GM04504 (cell line): ENCODE measurements around the gene TSPAN12.
"Not testable (repeated sequence)": the region's sequence is repeated elsewhere in the genome, so short reads cannot be mapped to it uniquely, and the experiment has no call there.

ENCODE experiments used
- DNase-seq: peaks from one replicate; pipeline ENCODE4 v3.0.0-alpha.2; 2012; ENCODE audit warnings: low read depth

Gene TSPAN12

DNA sequence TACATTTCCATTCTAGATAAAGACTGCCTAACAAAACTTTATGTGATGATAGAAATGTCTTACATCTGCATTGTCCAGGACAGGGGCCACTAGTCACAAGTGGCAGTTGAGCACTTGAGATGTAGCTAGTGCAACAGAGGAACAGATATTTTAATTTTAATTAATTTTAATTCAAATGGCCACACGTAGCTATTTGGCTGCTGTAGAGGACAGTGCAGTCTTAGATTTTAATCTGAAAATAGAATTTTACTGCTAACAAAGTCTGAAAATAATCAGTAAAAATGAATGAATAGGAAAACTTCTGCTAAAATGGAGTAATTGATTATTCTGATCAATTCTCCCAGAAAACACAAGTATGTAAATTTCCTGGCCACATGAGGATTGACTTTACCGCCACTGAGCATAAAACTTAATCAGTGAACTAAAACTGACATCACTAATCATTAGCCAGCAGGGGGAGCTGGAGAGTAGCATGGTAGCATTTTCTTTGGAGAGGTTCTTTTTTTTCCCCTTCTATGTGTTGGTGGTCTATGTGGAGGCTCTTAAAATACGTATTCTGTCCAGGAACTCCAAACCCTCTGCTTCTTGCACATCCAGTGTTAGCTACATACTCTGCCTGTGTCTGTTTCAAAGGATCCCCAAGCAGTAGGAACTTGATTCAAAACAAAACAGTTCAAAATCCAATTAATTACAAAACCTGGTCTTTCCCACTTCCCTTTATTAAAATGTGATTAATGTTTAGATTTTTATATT is 52.1 kb downstream of the TSPAN12 start:
- DNase-seq: peak; percentile 32

DNA sequence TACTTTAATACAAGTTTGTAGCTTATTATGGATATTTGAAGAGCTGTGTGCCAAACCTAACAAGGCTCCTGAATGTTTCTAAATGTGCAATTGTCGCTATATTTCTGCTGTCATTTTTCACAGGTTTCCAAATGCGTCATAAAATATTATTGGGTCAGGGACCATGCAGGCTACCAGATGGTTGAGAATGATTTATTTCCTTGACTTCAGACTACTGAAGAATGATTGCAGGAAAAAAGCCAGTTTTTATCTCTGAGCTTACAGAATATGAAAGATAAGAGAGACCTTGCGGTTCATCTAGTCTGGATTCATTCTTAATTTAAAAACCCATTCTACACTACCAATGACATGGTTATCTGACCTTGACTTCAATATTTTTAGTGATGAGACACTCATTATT is 55.2 kb downstream of the TSPAN12 start:
- DNase-seq: no peak

DNA sequence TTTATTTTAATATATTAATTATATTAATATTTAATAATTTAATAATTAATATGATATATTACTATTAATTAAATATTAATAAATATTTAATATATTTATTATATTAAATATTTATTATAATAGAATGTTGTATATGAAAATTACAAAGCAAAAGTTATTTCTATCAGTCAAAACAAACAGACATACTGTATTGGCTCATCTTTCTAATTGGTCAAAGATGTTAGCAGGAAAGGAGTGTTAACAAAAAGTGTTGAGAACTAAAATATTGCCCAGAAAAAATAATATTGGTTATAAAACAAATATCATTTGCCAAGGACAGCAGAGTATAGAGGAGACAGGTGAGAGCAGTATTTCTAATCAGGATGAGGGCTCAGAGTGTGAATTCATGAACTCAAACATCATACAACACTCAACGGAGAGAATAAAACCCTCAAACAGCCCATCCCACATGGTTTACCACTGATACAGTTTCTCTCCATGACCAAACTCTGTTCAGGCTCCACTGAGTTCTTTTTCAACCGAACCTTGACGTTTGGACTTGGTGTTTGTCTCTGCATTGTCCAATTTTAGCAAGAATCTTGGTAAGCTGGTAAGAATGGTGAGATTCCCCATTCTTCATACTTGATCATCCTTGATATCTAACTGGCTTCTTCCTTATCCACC is 58.0 kb downstream of the TSPAN12 start:
- DNase-seq: no peak

DNA sequence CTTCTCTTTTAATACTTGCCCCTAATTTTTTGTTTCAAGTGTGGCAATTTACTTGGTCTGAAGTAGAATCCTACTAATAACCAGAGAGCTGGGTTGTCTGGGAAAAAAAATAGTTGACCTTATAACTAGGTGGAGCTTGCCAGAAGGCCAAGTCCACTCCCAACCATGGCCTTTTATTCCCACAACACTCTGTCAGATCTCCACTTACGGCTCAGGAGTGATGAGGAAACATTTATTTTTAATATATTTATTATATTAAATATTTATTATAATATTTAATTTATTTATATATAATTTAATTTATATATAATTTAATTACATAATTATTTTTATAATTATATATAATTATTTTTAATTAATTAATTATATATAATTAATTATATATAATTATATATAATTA is 58.8 kb downstream of the TSPAN12 start:
- DNase-seq: no peak

DNA sequence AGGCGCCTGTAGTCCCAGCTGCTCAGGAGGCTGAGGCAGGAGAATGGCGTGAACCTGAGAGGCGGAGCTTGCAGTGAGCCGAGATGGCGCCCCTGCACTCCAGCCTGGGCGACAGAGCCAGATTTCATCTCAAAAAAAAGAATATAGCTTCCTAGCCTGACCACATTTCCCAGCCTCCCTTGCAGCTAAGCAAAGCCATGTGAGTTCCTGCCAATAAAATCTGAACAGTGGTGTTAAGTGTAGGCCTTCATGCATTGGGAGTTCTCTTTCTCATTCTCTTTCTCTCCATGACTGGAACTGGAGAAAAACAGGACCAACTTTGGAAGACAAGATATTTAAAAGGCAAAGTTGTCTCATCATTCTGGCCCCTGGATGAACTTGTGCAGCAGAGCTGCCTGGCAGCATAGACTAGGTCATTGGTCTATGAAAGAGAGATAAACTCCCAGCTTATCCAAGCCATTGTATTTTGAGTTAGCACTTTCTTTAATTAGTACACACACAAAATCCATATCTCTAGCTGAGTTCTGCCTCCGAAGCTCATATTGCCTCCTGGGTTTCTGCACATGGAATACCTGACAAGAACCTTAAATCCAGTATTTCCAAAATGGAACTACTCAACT is 60.8 kb downstream of the TSPAN12 start:
- no peak for DNase-seq

DNA sequence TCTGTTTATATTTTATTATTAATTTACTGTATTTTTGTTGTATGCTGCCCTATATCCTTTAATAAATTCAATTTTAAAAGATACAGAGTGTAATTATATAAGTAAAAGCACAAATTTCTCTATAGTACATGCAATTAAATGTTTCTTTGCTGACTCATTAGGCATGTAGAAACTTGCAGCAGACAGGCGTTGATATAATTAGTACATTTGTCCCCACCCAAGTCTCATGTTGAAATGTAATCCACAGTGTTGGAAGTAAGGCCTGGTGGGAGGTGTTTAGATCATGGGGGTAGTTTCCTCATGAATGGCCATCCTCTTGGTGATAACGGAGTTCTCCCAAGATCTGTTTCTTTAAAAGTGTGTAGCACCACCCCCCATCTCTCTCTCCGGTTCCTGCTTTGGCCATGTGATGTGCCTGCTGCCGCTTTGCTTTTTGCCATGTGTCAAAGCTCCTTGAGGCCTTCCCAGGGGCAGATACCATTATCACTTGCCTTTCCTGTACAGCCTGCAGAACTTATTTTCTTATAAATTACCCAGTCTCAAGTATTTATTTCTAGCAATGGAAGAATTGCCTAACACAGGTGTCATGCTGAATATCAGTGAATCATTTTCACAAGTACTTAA is 63.7 kb downstream of the TSPAN12 start:
- no peak for DNase-seq

DNA sequence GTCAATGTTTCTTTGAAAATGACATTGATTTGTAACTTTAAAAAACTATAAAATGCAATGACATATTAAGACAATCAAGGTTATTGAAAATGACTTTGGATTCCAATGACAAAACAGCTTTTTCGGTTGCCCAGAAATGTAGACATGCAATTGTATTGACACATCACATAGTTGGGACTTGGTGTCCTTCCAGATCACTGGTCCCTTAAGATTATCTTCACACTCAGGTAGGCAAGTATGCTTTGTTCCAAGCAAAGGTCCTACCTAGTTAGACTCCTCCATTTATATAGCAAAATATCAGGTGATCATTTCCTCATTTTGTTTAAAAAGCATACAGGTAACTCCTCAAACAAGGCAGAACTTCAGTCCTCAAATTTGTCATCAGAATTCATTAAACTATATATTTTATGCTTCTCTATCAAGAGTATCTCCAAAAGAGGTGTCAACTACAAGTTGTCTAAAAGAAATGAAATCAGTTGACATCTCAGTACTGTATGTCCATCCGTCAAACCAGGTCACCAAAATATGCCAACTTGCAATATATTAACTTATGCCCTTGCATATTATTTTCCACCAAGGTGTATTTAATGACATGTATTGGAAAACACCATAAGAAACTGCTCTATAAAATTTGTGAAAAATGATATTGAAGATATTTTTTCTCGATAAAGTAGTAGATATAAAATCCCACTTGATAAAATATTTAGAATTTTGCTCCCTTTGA is 64.6 kb downstream of the TSPAN12 start:
- no peak for DNase-seq

DNA sequence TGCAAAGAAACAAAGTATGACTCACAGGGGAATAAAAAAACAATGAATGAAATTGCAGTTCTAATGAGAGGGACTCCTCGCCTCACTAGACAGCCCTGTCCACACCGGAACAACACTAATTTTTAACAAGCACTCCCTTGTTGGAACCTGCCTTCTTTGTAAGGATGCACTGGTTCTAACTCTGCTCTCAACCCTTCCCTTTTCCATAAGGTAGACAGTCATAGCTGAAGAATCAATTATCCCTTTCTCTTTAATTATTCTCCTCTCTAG is 65.1 kb downstream of the TSPAN12 start:
- DNase-seq: no peak

DNA sequence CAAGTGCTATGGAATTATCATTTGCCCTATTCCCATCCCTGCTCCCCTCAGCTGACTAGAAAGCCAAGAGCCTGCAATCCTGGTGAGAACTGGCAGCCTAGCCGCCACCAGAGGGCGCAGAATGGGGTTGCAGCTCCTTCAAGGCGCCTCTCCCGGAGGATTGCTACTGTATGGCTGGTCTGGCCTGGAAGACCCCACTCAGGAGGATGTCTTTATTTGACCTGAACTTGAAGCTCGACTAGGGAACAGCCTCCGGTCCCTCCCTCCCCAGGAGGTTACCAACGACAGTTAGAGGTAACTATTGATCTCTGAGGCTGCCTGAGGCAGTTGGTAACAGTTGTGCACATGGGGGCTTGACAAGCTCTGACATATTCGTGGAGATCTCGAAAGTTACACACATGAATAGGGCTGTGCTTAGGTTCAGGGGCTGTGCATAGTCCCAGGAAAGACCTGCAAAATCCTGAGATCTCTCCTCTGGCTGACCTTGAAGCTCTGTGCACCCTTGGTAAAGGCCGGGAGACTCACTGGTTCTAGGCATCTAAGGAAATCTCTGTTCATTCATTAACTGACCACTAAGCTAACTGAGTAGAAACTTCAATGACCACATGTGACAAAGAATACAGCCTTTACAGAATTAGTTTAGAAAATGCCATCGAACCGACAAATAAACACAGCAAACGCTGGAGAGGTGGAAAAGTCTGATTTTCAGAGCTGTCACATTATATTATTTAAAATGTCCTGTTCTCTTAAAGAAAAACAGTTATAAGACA is 65.7 kb downstream of the TSPAN12 start:
- DNase-seq: peak; percentile 27

DNA sequence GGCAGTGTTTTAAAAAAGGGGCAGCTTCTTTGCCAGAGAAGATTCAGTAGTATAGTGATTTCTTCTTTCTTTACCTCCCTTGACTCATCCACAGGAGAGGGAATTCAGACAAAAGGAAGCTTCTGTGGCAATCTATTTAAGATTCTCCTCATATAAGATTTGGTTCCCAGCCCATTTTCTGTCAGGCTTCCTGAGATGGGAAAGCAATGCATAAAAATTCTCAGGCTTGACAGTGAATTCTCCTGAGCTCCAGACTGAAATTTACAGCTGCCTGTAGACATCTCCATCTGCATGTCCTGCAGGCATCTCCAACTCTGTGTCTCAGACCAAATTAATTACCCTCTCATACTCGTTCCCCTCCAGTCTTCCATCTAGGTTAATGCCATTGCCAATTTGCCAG is 72.8 kb downstream of the TSPAN12 start:
- DNase-seq: no peak

DNA sequence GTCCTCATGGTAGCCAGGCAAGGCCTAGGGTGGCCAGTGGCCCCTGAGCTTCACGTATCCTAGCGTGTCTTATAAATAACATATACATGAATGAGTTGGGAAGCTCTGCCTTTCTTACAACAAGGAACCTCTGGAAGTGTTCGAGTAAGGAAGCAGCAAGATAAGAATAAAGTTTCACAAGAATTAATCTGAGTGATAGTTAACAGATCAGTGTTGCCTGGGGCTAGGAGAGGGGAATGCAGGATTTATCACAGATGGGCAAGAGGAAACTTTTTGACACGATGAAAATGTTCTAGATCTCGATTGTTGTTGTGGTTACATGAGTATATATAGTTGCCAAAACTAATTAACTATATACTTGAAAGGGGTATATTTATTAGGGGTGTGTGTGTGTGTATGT is 74.2 kb downstream of the TSPAN12 start:
- DNase-seq: no peak

DNA sequence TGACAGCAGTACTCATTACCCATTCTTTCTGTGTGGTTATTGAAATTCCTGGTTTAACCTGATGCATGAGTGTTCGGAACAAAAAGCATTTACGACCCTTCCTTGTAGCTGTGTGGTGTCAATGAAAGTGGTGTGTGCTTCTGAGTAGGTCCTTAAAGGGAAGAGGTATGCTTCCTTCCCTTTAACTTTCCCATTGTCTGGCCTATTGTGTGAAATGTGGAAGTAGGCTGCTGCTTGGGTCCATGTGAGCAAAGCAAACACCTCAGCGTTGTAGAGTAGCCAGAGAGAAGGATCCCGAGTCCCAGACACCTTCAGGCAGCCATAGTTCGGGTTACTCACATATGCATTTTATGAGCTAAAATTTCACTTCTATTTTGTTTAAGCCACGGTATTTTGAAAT is 74.7 kb downstream of the TSPAN12 start:
- DNase-seq: no peak

DNA sequence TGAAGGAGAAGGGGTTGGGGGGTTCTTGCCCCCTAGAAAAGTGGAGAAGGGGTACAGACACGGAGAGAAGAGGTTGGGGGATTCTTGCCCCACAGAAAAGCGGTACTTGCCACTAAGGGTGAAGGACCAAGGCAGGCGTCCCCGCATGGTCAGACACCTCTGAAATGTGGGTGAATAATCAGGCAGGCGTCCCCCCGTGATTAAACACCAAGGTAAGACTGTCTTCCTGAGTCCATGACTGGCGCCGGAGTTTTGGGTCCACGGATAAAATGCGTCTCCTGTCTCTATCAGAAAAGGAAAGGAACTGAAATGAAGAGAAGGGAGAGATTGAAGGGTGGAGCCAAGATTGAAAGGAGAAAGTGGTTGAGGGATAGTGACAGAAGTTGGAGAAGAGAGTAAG is 76.0 kb downstream of the TSPAN12 start:
- DNase-seq: not testable (repeated sequence)

DNA sequence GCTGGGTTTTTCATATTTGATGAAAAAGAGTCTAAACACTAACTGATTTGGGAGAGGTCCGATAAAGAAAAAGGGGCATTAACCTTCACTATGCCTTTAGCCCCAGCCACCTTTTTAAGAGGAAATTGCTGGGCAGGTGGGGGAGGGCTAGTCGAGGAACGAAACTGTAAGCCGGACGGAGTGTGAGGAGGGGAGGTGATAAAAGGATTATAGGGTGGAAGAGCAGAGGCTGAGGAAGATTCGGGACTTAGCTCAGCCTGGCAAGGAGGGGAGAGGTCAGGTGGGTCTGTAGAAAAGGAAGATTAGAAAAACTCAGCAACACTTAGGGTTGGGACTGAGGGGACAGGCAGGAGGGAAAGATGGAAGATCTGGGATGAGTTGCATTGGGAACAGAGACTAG is 77.0 kb downstream of the TSPAN12 start:
- DNase-seq: no peak

DNA sequence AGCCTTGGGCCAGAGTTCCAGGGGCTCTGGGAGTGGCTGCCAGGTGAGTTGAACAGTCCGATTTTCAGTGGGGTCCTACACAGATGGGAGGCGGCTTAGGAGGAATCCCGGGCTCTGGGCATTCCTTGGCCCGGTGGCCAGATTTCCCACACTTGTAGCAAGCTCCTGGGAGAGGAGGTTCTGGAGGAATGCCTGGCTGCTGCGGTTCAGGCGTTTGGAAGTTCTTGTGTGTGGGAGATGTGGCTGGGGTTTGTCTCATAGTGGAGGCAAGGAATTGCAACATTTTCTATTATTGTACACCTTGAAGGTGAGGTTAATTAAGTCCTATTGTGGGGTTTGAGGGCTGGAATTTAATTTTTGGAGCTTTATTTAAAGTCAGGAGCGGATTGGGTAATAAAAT is 77.5 kb downstream of the TSPAN12 start:
- not testable (repeated sequence) for DNase-seq

DNA sequence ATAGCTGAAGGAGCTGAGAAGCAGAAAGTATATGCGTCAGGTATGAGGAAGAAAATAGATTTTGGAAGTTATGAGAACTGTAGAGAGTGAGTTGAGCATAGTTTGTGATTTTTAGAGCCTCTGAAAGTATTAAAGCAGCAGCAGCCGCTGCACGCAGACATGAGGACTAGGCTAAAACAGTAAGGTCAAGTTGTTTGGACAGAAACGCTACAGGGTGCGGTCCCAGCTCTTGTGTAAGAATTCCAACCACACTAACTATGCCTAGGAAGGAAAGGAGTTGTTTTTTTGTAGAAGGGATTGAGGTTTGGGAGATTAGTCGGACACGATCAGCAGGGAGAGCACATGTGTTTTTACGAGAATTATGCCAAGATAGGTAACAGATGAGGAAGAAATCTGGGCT is 78.9 kb downstream of the TSPAN12 start:
- not testable (repeated sequence) for DNase-seq

DNA sequence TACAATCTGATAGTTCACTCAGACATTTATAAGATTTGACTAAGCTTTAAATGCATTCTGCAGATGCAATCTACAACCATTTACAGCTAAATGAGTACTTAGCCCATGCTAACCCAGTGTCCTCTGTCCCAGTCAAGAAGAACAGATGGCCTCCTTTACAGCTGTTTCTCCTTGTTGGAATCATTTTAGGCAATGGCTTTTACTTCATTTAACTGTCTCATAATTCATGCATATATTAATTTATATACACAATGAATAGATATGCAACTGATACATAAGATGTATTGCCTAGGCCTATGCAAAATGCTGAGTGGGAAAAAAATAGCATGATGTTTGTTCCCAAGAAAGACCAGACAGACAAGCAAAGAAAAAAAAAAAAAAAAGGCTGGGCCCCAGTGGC is 82.2 kb downstream of the TSPAN12 start:
- DNase-seq: no peak

DNA sequence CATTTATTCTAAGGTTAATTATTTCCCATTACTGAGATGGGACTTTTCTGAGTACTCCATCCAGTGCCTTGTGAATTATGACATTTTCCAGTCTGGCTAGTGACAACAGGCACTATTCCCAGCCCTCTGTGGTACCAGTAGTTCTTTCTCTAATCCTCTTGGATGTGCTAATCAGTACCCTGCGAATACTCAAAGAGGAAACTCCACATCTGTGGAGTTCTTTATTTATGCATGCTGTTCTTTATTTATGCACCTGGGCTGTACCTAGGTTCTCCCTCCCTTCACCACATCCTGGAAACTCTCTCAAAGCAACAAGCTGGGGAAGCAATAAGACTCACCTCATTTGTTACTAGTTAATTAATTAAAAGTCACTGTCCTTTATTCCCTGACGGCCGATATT is 83.5 kb downstream of the TSPAN12 start:
- no peak for DNase-seq

DNA sequence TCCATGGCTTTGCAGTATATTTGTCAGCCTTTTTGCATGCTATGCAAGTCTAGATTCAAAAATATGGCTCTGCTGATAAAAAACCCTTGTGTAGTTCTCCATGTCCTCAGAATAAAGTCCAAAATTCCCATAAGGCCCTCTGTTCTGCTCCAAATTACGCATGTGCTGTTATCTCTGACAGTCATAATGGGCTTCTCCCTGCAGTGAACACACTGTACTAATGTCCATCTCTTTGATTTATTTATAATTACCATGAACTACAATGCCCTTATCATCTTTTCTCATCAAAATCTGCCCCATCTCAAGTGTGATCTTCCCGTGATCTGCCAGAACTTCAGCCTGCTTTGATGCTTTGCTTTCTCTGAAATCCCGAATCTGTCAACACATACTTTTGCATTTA is 87.7 kb downstream of the TSPAN12 start:
- DNase-seq: no peak

DNA sequence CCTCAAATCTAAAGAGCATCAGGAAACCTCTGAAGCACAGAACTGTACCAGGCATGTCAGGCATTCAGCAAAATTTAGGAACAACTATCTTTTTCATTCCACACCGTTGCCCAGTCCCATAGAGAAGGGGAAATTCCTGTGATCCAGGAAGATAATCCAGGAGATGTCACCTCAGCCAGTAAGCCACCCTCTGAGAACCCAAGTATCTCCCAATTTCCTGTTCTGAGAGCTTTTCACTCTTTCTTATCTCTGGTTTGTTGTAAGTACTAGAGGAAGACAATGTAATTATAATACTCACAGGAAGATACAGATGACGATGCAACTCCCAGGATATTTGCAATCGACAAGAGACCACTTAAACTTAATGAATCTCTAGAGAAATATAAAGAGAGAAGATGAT is 97.1 kb downstream of the TSPAN12 start:
- DNase-seq: no peak

DNA sequence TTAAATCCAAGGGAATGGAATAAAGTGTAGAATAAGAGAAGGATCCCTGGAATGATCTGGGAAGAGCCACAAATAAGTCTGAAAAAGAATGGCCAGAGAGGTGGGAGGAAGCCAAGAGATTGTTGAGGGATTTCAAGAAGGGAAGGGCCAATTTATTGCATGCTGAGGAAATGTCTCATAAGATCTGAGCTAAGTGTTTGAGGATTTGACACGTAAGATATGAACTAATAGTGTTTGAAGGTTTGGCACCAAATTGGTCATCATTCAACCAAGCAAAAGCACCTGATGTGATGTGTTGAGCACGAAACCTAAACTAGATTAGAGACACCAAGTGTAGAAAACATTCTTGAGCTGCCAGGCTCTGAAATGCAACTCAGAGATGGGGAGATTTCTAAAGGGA is 97.9 kb downstream of the TSPAN12 start:
- no peak for DNase-seq

DNA sequence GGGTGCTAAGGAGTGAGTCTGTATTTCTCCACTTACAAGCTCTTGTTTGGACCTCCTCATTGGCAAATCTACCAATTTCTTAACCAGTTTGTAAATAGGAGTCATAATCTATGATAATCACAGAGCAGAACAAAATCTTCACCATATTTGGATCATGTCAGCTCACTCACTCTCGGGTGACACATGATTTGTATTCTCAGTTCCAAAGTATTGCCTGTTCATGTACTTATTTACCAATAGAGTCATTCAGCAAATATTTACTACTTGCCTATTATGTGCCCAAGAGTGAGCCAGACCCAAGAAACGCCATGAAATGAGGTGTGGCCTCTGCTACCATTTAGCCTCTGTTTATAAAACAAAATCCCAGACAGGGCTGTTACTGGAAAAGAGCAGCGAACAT is 114.8 kb downstream of the TSPAN12 start:
- DNase-seq: no peak
